Testis (tissue), 2 donors: ENCODE data around the gene GCN1.
A peak's percentile ranks its signal among the peaks of the same experiment; 100 is the strongest.

Experiments used
- POLR2A ChIP-seq: fragments of 450-650 bp; IDR thresholded peaks from one replicate; pipeline ENCODE4 v1.6.1; 2017; ENCODE audit warnings: antibody characterized with exemption, mild to moderate bottlenecking, moderate library complexity
- TF ChIP-seq, protein P1 (sequence below), 3 experiments: fragments of 450-650 bp in 2 of 3; fragments of 200-600 bp in 1 of 3; sonication (generic) in 1 of 3; IDR thresholded peaks; one replicate each; pipeline ENCODE4 v1.5.1; 2016 to 2019; ENCODE audit warnings: antibody characterized with exemption in 3 of 3, mild to moderate bottlenecking in 2 of 3, moderate library complexity in 1 of 3

DNA sequence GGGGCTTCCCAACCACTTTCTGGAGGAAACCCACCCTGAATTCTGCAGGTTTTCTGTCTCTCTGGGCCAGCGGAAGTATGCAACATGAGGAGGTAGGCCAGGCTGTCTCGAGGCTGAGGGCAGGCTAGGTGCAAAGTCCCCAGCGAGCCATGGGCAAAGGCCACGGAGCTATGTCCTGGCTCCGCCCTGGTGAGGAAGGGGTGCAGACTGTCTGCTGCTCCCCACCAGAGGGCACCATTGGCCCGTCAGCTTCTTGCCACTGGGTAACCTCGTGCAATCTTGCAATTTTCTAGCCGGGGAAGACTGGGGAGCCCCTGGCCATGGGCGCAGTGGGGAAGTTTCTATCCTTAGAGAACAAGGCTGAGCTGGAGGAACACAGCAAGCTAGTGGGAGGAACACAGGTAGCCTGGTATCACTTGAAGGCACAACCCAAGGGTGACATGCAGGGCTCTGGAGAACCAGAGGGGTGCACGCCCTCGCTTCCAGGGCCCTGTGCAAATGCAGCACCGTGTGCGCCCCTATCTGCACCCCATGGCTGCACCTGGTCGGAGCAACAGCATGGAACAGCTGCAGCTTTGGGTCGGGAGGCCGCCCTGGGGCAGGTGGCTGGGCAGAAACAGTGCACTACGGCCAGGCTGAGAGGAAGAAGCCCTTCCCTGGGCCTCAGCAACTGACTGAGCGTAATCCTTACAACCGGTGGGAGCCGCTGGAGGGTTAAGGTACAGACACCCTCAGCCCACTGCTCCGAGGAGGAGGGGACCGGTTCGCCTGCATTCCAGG, 34.0 kb upstream of the GCN1 start:
- TF ChIP-seq, protein P1, sequence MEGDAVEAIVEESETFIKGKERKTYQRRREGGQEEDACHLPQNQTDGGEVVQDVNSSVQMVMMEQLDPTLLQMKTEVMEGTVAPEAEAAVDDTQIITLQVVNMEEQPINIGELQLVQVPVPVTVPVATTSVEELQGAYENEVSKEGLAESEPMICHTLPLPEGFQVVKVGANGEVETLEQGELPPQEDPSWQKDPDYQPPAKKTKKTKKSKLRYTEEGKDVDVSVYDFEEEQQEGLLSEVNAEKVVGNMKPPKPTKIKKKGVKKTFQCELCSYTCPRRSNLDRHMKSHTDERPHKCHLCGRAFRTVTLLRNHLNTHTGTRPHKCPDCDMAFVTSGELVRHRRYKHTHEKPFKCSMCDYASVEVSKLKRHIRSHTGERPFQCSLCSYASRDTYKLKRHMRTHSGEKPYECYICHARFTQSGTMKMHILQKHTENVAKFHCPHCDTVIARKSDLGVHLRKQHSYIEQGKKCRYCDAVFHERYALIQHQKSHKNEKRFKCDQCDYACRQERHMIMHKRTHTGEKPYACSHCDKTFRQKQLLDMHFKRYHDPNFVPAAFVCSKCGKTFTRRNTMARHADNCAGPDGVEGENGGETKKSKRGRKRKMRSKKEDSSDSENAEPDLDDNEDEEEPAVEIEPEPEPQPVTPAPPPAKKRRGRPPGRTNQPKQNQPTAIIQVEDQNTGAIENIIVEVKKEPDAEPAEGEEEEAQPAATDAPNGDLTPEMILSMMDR (IDR thresholded peaks at IDR 0.05), result peak; percentile 83 to 98 (median 94)
- TF ChIP-seq POLR2A, result no peak
